SK-N-SH treated with all-trans-retinoic acid at 6 μM for 48 hours (cell line): ENCODE data around the gene APOA5.

Experiments used
- ATAC-seq: fragments of 200-7000 bp; cut with Tn5 transposase; 3 replicates; pipeline ENCODE4 v1.9.1; 2020; ENCODE audit warnings: mild to moderate bottlenecking, moderate library complexity
- ARNTL ChIP-seq: fragments of 450-650 bp; formaldehyde crosslinking; IDR thresholded peaks from 2 replicates; pipeline ENCODE4 v1.5.0; 2020; ENCODE audit warnings: low read depth, mild to moderate bottlenecking, moderate library complexity, borderline replicate concordance
- BACH2 ChIP-seq: fragments of 250-450 bp; sonication (Bioruptor Pico); IDR thresholded peaks from 2 replicates; pipeline ENCODE4 v1.9.0; 2021; ENCODE audit warnings: mild to moderate bottlenecking, borderline replicate concordance
- CREB5 ChIP-seq: fragments of 250-450 bp; sonication (Bioruptor Pico); IDR thresholded peaks from 2 replicates; pipeline ENCODE4 v1.5.1; 2020; ENCODE audit warnings: low read depth, mild to moderate bottlenecking, moderate library complexity
- CSDC2 ChIP-seq: fragments of 250-450 bp; sonication (Bioruptor Pico); IDR thresholded peaks from 2 replicates; pipeline ENCODE4 v1.5.0; 2020; ENCODE audit warnings: mild to moderate bottlenecking, moderate library complexity
- CSRNP3 ChIP-seq: fragments of 250-450 bp; sonication (Bioruptor Pico); IDR thresholded peaks from 2 replicates; pipeline ENCODE4 v1.5.1; 2021; ENCODE audit warnings: mild to moderate bottlenecking, moderate library complexity
- ESRRG ChIP-seq: fragments of 250-450 bp; sonication (Bioruptor Pico); IDR thresholded peaks from 2 replicates; pipeline ENCODE4 v1.6.1; 2021; ENCODE audit warnings: mild to moderate bottlenecking
- ISL1 ChIP-seq: fragments of 250-450 bp; sonication (Bioruptor Pico); IDR thresholded peaks from 2 replicates; pipeline ENCODE4 v2.1.2; 2022; ENCODE audit warnings: mild to moderate bottlenecking, moderate library complexity
- OSR1 ChIP-seq: fragments of 250-450 bp; sonication (Bioruptor Pico); IDR thresholded peaks from 2 replicates; pipeline ENCODE4 v1.8.0; 2022; ENCODE audit warnings: moderate library complexity, mild to moderate bottlenecking, inconsistent platforms
- PATZ1 ChIP-seq: fragments of 250-450 bp; sonication (Bioruptor Pico); IDR thresholded peaks from 2 replicates; pipeline ENCODE4 v1.8.0; 2020; ENCODE audit warnings: mild to moderate bottlenecking, moderate library complexity, borderline replicate concordance
- POU6F1 ChIP-seq: fragments of 250-450 bp; sonication (Bioruptor Pico); IDR thresholded peaks from 2 replicates; pipeline ENCODE4 v1.8.0; 2021; ENCODE audit warnings: low read depth, mild to moderate bottlenecking, moderate library complexity, borderline replicate concordance
- PPARA ChIP-seq: fragments of 250-450 bp; sonication (Bioruptor Pico); IDR thresholded peaks from 2 replicates; pipeline ENCODE4 v1.5.0; 2020; ENCODE audit warnings: mild to moderate bottlenecking, borderline replicate concordance
- RARB ChIP-seq: fragments of 250-450 bp; sonication (Bioruptor Pico); IDR thresholded peaks from 2 replicates; pipeline ENCODE4 v1.8.0; 2021; ENCODE audit warnings: mild to moderate bottlenecking, moderate library complexity
- SNAI2 ChIP-seq: fragments of 250-450 bp; sonication (Bioruptor Pico); IDR thresholded peaks from 2 replicates; pipeline ENCODE4 v1.5.0; 2020; ENCODE audit warnings: mild to moderate bottlenecking, moderate library complexity
- TCF4 ChIP-seq: fragments of 250-450 bp; sonication (Bioruptor Pico); IDR thresholded peaks from 2 replicates; pipeline ENCODE4 v1.8.0; 2021; ENCODE audit warnings: mild to moderate bottlenecking, moderate library complexity, borderline replicate concordance
- TOX ChIP-seq: fragments of 250-450 bp; sonication (Bioruptor Pico); IDR thresholded peaks from 2 replicates; pipeline ENCODE4 v1.8.0; 2021; ENCODE audit warnings: mild to moderate bottlenecking, moderate library complexity, borderline replicate concordance
- TSHZ2 ChIP-seq: fragments of 250-450 bp; sonication (Bioruptor Pico); IDR thresholded peaks from 2 replicates; pipeline ENCODE4 v1.5.0; 2020; ENCODE audit warnings: mild to moderate bottlenecking, moderate library complexity
- ZC3H10 ChIP-seq: fragments of 250-450 bp; sonication (Bioruptor Pico); IDR thresholded peaks from 2 replicates; pipeline ENCODE4 v1.5.1; 2021; ENCODE audit warnings: mild to moderate bottlenecking, moderate library complexity
- ZFP3 ChIP-seq: fragments of 250-450 bp; sonication (Bioruptor Pico); IDR thresholded peaks from 2 replicates; pipeline ENCODE4 v1.5.0; 2020; ENCODE audit warnings: mild to moderate bottlenecking, moderate library complexity
- ZFP30 ChIP-seq: fragments of 450-650 bp; formaldehyde crosslinking; IDR thresholded peaks from 2 replicates; pipeline ENCODE4 v1.5.0; 2022; ENCODE audit warnings: mild to moderate bottlenecking, moderate library complexity
- ZNF565 ChIP-seq: fragments of 450-650 bp; formaldehyde crosslinking; conservative IDR thresholded peaks from 2 replicates; pipeline ENCODE4 v1.5.0; 2020; ENCODE audit warnings: low read depth, mild to moderate bottlenecking, moderate library complexity
- ZNF70 ChIP-seq: fragments of 450-650 bp; formaldehyde crosslinking; IDR thresholded peaks from 2 replicates; pipeline ENCODE4 v1.5.0; 2020; ENCODE audit warnings: mild to moderate bottlenecking, moderate library complexity
- ZNF8 ChIP-seq: fragments of 450-650 bp; formaldehyde crosslinking; IDR thresholded peaks from 2 replicates; pipeline ENCODE4 v1.5.0; 2020; ENCODE audit warnings: mild to moderate bottlenecking, moderate library complexity

Gene APOA5

GRCh38 chr11:116828632-116829524 is 37.2 kb upstream of the APOA5 start:
- peak; percentile 15; the same call in 2 of the 3 replicates for ATAC-seq
- no peak for TF ChIP-seq PPARA (CRISPR knock-in tag)
- no peak for TF ChIP-seq BACH2 (CRISPR knock-in tag)
- no peak for TF ChIP-seq SNAI2 (CRISPR knock-in tag)
- no peak for TF ChIP-seq ZNF8 (CRISPR knock-in tag)
- no peak for TF ChIP-seq ZNF70 (CRISPR knock-in tag)
- TF ChIP-seq CSDC2 (CRISPR knock-in tag) = no peak
- no peak for TF ChIP-seq OSR1 (CRISPR knock-in tag)

GRCh38 chr11:116827461-116827860 is 35.8 kb upstream of the APOA5 start:
- ATAC-seq = no peak
- no peak for TF ChIP-seq ZNF70 (CRISPR knock-in tag)

GRCh38 chr11:116826751-116827431 is 35.2 kb upstream of the APOA5 start:
- ATAC-seq = no peak
- TF ChIP-seq TSHZ2 (CRISPR knock-in tag) (no peak), ISL1 (CRISPR knock-in tag) (no peak), ZFP30 (CRISPR knock-in tag) (no peak), BACH2 (CRISPR knock-in tag) (no peak), TOX (CRISPR knock-in tag) (no peak), ZFP3 (no peak), TCF4 (CRISPR knock-in tag) (no peak), ESRRG (CRISPR knock-in tag) (no peak), POU6F1 (CRISPR knock-in tag) (no peak), ZC3H10 (CRISPR knock-in tag) (no peak)

- TF ChIP-seq ZNF565 (CRISPR knock-in tag) (no peak), PPARA (CRISPR knock-in tag) (no peak), ARNTL (CRISPR knock-in tag) (no peak), CSDC2 (CRISPR knock-in tag) (no peak), OSR1 (CRISPR knock-in tag) (no peak), ZFP30 (CRISPR knock-in tag) (no peak), SNAI2 (CRISPR knock-in tag) (no peak), CREB5 (no peak), BACH2 (CRISPR knock-in tag) (no peak), PATZ1 (no peak), ZC3H10 (CRISPR knock-in tag) (no peak), ZFP3 (no peak), RARB (no peak), TOX (CRISPR knock-in tag) (no peak), CSRNP3 (CRISPR knock-in tag) (no peak)
- TF ChIP-seq, all 23 proteins: peak for 0
- ATAC-seq = no peak
Measured at GRCh38 chr11:116825854-116826750, 34.4 kb upstream of the APOA5 start.
